ENCODE data around the gene CSRNP3.

The CSRNP3 gene

GRCh38 chr2:165539985-165540384, 70.5 kb downstream of the CSRNP3 start:
- no peak for DNase-seq (ENCODE audit: low read depth)
- in situ Hi-C loops (cut with HindIII; ENCODE audit: low sequenced_read_pairs) = no loop called here
- no peak overlapping the region for H3K4me3 ChIP-seq (ENCODE audit: low read depth, low read length)
- TF ChIP-seq, protein P1, sequence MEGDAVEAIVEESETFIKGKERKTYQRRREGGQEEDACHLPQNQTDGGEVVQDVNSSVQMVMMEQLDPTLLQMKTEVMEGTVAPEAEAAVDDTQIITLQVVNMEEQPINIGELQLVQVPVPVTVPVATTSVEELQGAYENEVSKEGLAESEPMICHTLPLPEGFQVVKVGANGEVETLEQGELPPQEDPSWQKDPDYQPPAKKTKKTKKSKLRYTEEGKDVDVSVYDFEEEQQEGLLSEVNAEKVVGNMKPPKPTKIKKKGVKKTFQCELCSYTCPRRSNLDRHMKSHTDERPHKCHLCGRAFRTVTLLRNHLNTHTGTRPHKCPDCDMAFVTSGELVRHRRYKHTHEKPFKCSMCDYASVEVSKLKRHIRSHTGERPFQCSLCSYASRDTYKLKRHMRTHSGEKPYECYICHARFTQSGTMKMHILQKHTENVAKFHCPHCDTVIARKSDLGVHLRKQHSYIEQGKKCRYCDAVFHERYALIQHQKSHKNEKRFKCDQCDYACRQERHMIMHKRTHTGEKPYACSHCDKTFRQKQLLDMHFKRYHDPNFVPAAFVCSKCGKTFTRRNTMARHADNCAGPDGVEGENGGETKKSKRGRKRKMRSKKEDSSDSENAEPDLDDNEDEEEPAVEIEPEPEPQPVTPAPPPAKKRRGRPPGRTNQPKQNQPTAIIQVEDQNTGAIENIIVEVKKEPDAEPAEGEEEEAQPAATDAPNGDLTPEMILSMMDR (IDR thresholded peaks at IDR 0.05; ENCODE audit: low read depth, low read length, missing control alignments) = no peak

- no peak overlapping the region for H3K4me3 ChIP-seq (ENCODE audit: low read depth, low read length)
- TF ChIP-seq, protein P1 (IDR thresholded peaks at IDR 0.05; ENCODE audit: low read depth, low read length, missing control alignments) = no peak
- in situ Hi-C loops (cut with HindIII; ENCODE audit: low sequenced_read_pairs) = no loop called here
- no peak for DNase-seq (ENCODE audit: low read depth)
These were observed 75.4 kb downstream of the CSRNP3 start for GRCh38 chr2:165544897-165545296.

- in situ Hi-C loops (cut with HindIII; ENCODE audit: low sequenced_read_pairs) = no loop called here
- H3K4me3 ChIP-seq (ENCODE audit: low read depth, low read length) = no peak overlapping the region
- no peak for DNase-seq (ENCODE audit: low read depth)
- TF ChIP-seq, protein P1 (IDR thresholded peaks at IDR 0.05; ENCODE audit: low read depth, low read length, missing control alignments) = no peak
These were observed 78.4 kb downstream of the CSRNP3 start for GRCh38 chr2:165547900-165548299.

DNA sequence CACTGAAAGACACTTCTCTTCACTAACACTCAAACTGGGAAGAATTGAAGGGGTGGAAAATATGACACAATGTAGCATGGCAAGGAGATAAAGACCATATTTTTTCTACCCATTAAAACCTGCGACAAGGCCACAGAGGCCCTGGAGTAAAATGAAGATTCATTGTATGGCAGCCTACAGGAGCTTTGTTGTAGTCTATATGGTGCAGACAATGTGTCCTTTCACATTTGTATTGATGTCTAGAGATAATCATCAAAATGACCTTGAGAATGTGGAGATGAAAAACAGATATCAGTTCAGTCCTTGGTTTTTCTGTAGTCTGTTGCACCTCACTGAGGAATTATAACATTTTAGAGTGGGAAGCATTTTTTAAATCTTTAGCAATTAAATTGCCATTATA, 80.1 kb downstream of the CSRNP3 start:
- no peak overlapping the region for H3K4me3 ChIP-seq (ENCODE audit: low read depth, low read length)
- DNase-seq (ENCODE audit: low read depth) = no peak
- TF ChIP-seq, protein P1 (IDR thresholded peaks at IDR 0.05; ENCODE audit: low read depth, low read length, missing control alignments) = no peak
- in situ Hi-C loops (cut with HindIII; ENCODE audit: low sequenced_read_pairs) = no loop called here

GRCh38 chr2:165558832-165559231, 89.3 kb downstream of the CSRNP3 start:
- TF ChIP-seq, protein P1 (IDR thresholded peaks at IDR 0.05; ENCODE audit: low read depth, low read length, missing control alignments) = no peak
- no peak for DNase-seq (ENCODE audit: low read depth)
- H3K4me3 ChIP-seq (ENCODE audit: low read depth, low read length) = no peak overlapping the region
- in situ Hi-C loops (cut with HindIII; ENCODE audit: low sequenced_read_pairs) = no loop called here

DNA sequence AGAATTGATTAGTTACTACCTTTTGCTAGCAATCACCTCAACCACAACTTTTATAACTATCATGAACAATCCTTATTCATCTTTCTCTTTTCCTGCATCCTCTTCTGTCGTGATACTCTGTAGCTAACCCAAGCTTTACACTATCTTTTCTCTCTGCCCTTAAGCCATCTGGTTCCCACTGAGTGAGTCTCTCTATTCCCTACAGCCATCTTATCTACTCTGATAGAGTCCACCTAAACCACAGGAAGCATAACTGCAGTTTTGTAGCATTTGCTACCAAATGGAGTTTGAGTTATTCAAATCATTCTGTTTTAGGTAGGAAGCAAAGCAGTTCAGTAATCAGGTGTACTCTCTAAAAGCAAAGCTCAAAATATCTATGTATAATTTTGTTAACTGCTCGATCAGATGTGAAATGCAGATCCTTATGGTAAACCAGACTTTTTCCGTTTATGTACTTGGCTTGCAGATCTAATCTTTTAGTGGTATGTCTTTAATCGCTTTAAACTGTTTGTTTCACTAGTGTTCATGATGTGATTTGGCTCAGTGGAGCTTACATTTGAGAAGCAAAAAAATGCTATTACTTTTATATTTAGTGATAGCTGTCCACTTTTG, 91.0 kb downstream of the CSRNP3 start:
- in situ Hi-C loops (cut with HindIII; ENCODE audit: low sequenced_read_pairs) = no loop called here
- no peak overlapping the region for H3K4me3 ChIP-seq (ENCODE audit: low read depth, low read length)
- TF ChIP-seq, protein P1 (IDR thresholded peaks at IDR 0.05; ENCODE audit: low read depth, low read length, missing control alignments) = no peak
- DNase-seq (ENCODE audit: low read depth) = no peak

Measured in astrocyte of the cerebellum (primary cell).